Right renal cortex interstitium (tissue), 3 donors: ENCODE data around the gene BCL11B. TPM values are rescaled to one million over a fixed set of nuclear protein-coding genes. Genes with fewer than 3 reads are reported as not detected.
A peak's percentile ranks its signal among the peaks of the same experiment; 100 is the strongest.

Experiments
- DNase-seq, 3 donors: peaks; one replicate each; pipeline ENCODE4 v3.0.0-alpha.2; 2013; ENCODE audit warnings: low read depth in 3 of 3, low spot score in 2 of 3
- polyA plus RNA-seq, 3 donors: library from polyadenylated mRNA; unstranded; fragments of 120-200 nt; gene quantifications; one replicate each; pipeline ENCODE4 v1.2.1, GENCODE V29; 2013; ENCODE audit not compliant: insufficient read length in 3 of 3

Gene BCL11B
- polyA plus RNA-seq, 3 donors = 2.0 to 2.3 (median 2.1) TPM

DNA sequence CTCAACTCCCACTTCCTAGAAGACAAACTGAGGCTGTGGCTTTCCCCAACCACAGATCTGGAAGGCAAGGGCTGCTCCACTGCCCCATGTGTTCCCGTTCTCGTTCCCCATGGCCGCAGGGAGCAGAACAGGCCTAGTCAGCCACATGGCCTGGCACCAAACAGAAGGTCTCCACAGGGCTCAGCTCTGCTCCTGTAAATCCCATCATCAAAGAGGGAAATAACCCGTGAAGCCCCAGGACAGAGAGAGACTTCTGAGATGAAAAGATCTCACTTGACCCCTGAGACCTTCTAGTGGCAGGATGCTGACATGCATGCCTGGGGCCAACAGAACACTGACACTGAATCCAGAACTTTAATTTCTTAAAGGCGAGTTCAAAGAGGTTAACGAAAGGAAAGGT lies 68.9 kb downstream of the BCL11B start:
- no peak for DNase-seq

GRCh38 chr14:99202516-99202915 lies 69.5 kb downstream of the BCL11B start:
- no peak for DNase-seq

DNA sequence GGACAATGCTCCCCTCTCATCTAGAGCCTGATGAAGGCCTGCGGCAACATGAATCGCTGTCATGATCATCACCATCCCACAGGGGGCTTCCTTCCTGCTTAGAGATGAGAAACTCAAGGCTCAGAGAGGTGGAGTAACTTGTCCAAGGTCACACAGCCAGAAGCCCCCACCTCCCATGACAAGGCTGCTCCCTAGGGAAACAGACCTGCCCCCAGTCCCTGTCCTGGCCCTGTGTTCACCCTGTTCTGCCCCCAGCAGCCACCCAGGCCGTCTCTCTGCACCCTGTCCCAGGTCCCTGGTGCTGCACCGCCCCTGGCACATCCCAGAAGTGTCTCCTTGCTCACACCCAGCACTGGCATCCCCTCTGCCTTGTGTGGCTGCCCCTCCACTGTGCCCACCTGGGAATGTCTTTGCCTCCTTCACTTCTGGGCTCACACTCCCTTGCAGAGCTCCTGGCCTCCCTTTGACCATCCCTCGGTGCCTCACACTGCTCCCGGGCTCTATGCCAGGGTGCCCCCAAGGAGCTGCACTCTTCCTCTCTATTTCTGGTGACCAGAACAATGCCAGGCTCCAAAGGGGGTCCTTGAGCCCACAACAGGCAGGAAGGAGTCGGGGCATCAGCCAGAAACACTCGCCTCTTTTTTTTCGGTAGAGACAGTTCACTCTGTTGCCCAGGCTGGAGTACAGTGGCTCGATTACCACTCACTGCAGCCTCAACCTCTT lies 70.5 kb downstream of the BCL11B start:
- DNase-seq = no peak

GRCh38 chr14:99200654-99201005 lies 71.4 kb downstream of the BCL11B start:
- no peak for DNase-seq

- DNase-seq = no peak
Measured at GRCh38 chr14:99199846-99200653, 71.9 kb downstream of the BCL11B start.

- DNase-seq = no peak
Measured at GRCh38 chr14:99198746-99199502, 73.1 kb downstream of the BCL11B start.

DNA sequence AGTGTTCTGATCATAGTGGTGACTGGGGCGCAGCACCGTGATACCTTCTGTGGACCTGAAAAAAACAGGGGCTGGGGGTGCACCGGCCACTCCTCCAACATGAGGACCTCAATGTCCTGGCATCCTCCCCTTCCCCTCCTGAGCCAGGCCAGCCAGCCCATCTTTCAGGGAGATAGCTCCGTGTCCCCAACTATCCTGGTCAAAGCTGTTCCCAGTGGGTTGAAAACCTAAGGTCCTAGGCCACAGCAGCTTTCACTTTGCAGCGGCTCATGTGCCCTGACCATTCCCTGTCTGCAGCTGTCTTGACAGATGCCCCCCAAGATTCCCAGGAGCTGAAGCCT lies 75.7 kb downstream of the BCL11B start:
- no peak for DNase-seq

GRCh38 chr14:99195602-99196309 lies 76.2 kb downstream of the BCL11B start:
- DNase-seq = peak in 2 of 3 donors; percentile 40 to 49

- no peak for DNase-seq
Measured at GRCh38 chr14:99194736-99195135, 77.3 kb downstream of the BCL11B start.

- no peak for DNase-seq
Measured at GRCh38 chr14:99194136-99194535, 77.9 kb downstream of the BCL11B start.

DNA sequence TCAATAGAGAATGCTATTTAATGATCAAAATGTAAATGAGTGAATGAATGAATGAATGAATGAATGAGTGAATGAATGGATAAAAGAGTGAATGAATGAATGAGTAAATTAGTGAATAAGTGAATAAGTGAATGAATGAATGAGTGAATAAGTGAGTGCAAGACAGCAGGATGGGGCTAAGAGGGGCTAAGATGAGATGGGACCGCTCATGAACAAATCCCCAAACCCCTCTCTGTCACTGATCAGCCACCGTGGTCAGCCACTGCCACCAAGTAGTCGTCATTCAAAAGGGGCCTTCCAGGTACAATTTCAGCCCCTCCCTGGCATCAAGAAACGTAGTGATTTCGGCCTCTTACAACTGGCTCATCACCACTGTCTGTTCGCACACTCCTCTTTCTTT lies 79.2 kb downstream of the BCL11B start:
- no peak for DNase-seq

DNA sequence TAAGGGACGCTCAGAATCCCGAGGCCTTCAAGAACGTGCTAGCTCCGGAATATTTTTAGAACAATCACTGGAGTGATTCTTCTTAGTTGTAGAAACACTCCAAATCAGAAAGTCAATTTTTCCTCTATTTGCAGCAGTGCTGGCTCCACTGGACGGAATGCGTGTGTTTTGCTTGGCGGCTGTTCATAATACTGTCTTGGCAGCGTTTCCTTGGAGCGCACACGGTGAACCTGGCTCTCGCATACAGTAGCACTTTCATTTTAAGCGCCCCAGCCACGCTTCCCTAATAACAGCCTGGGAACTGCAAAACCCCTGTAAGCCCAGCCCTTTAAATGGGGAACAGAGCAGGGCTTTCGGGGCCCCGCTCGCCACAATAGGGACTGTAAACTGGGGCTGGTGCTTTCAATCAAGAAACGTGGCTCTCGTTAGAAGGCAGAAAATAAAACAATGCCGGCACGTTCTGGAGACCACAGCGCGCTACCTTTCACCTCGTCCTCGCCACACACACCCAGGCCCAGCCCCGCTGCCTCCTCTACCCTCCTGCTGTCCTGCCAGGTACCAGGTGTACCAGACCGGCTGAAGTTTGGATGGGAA lies 79.9 kb downstream of the BCL11B start:
- peak; percentile 48 to 58 (median 55) for DNase-seq

DNA sequence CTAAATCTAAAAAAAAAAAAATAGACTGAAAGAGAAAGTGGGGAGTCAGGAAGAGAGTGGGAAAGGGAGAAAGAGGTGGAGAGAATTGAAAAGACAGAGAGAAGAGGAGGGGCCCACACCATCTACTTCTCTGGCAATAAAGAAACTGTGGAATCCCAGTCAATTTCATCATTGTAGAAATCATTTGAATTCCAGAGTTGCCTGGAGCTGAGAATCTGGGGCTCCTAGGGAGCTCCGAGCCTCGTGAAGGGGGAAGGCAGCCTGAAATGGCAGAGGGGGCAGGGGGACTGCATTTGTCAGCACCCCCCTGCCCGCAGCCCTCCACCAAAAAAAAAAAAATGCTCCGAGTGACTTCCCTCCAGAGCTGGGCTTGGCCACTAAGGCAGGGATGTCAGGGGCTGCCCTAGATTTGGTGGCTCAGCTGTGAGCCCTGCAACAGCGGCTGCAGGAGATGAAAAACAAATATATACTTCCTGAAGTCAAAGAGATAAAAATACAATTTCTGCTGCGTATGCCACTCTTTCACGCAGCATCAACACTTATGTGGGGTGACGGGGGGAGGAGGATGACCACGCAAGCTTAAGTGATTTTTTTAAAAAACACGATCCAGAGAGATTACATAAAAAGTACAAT lies 80.5 kb downstream of the BCL11B start:
- no peak for DNase-seq

- no peak for DNase-seq
Measured at GRCh38 chr14:99190696-99191394, 81.2 kb downstream of the BCL11B start.

DNA sequence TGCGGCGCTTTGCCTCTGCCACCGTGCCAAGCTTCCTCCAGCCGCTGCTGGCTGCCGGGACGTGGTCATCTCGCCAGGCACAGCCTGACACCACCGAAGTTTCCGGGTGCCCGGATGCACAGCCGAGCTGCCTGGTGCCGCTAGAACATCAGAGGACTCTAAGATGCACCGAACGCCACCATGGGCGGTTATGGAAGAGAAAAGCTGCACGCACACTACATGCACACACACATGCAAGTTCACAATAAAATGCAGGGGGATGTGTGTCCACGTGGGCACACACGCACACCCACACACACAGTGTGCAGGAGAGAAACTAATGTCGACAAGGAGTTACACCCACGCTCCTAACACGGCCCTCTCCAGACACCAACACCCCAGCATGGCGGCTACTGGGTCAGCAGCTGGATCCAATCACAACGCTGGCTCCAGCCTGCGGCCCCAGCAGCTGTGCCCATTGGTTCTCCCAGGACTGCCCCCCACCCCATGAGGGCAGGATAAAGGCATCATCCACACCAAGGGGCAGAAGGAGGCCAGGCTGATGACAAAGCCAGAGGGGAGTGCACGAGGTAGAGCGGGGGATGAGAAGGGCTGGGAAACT lies 82.7 kb downstream of the BCL11B start:
- no peak for DNase-seq

DNA sequence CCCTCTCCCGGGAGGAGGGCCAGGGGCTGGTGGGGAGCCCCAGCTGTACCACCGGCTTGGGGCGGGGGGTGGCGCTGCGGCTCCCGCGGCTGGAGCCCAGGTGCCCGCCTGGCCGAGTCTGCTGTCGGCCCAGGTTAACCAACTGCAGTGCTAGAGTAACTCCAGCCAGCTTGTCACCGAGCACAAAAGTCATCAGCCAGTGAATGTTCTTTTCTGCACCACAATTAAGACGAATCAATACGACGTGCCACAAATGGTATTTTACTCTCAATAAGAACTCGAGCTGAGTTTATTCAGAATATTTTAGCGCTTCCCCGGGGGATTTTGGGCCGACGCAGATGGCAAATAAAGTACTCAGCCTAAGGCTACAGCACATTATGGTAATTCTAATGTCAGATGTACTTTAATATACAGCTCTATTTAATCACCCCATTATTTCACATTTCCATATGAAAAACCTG lies 83.2 kb downstream of the BCL11B start:
- no peak for DNase-seq

- no peak for DNase-seq
Measured at GRCh38 chr14:99187858-99188257, 84.1 kb downstream of the BCL11B start.

DNA sequence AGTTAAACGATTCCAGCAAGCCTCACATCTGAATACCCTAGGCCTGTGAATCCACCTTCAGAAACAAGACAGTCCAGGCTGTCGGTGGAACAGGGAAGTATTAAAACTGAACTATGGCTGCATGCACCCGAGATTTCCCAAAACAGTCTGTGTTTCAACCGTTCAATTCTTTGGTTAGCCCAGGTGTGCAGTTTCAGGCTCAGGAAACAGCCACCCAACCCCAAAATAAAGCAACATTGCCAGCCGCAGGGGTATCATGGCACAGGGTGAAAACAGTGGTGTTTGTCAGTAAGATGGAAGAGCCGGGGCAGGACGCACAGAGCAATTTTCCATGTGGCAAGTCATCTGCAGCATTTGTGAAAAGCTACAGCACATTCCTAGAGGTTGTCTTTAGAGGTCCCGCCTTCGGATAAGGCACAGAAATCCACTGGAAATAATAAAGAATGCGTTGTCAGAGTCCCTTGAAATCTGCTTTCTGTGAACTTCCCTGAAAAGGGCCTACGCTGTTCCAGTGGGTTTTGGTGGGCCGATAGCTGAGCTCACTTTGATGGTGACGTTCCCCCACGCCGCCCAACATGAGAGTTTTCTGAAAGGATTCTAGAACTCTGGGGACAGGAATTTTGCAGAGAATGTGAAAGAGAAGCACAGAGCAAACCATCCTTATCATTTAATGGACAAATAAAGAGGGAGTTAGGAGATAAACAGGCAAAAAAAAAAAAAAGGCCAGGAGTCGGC lies 84.9 kb downstream of the BCL11B start:
- no peak for DNase-seq
